Neural crest cell (in vitro differentiated cells): ENCODE measurements around the gene MSS51. TPM values are rescaled to one million over a fixed set of nuclear protein-coding genes. Genes with fewer than 3 reads are reported as not detected.

Experiments used
- DNase-seq: peaks from one replicate; pipeline ENCODE4 v3.0.0; 2021; ENCODE audit warnings: low read depth, mixed read lengths, low spot score
- H3K27ac Mint-ChIP-seq: one replicate; pipeline ENCODE4 v1.8.0; 2021; ENCODE audit warnings: mild to moderate bottlenecking, mixed read lengths; ENCODE audit not compliant: unreplicated experiment
- H3K27me3 Mint-ChIP-seq: 2 replicates; pipeline ENCODE4 v1.8.0; 2021; ENCODE audit warnings: low read depth, mild to moderate bottlenecking, mixed read lengths
- H3K36me3 Mint-ChIP-seq: 2 replicates; pipeline ENCODE4 v1.8.0; 2021; ENCODE audit warnings: low read depth, mild to moderate bottlenecking, mixed read lengths
- H3K4me1 Mint-ChIP-seq: 2 replicates; pipeline ENCODE4 v1.8.0; 2021; ENCODE audit warnings: mixed read lengths
- H3K4me3 Mint-ChIP-seq: one replicate; pipeline ENCODE4 v1.8.0; 2021; ENCODE audit warnings: mild to moderate bottlenecking, mixed read lengths
- H3K9me3 Mint-ChIP-seq: 2 replicates; pipeline ENCODE4 v1.8.0; 2021; ENCODE audit warnings: mixed read lengths
- CTCF ChIP-seq: fragments of 200-600 bp; sonication (generic); conservative IDR thresholded peaks from 2 replicates; pipeline ENCODE4 v1.5.0; 2021; ENCODE audit warnings: antibody characterized with exemption, mild to moderate bottlenecking
- total RNA-seq: library from RNA; stranded (reverse); gene quantifications from 2 replicates; pipeline ENCODE4 v1.2.1, GENCODE V29; 2021

Gene MSS51
- total RNA-seq, 1 donor from 2014 or later = 2.6 TPM

- TF ChIP-seq CTCF = no peak
These were observed 469 bp downstream of the MSS51 start for GRCh38 chr10:73432646-73433537.

GRCh38 chr10:73426318-73426717, 7.0 kb downstream of the MSS51 start:
- no peaks in the 10 kb centered on the region for H3K9me3 Mint-ChIP-seq
- no peak overlapping the region for H3K27ac Mint-ChIP-seq
- H3K36me3 Mint-ChIP-seq = peaks cover 17% of the 10 kb centered on the region
- H3K4me3 Mint-ChIP-seq = no peak overlapping the region
- no peak for DNase-seq
- no peak for TF ChIP-seq CTCF
- no peaks in the 10 kb centered on the region for H3K4me1 Mint-ChIP-seq
- no peaks in the 10 kb centered on the region for H3K27me3 Mint-ChIP-seq

More at GRCh38 chr10:73432646-73433537, 469 bp downstream of the MSS51 start:
- no peak for DNase-seq
- Mint-ChIP-seq H3K4me3 (no peak overlapping the region), H3K36me3 (peaks cover under 1% of the 10 kb centered on the region), H3K4me1 (no peaks in the 10 kb centered on the region), H3K27ac (peak overlapping the region; percentile 40), H3K9me3 (no peaks in the 10 kb centered on the region), H3K27me3 (no peaks in the 10 kb centered on the region)

GRCh38 chr10:73424478-73424877, 8.9 kb downstream of the MSS51 start:
- no peaks in the 10 kb centered on the region for H3K4me1 Mint-ChIP-seq
- TF ChIP-seq CTCF = no peak
- DNase-seq = no peak
- no peaks in the 10 kb centered on the region for H3K9me3 Mint-ChIP-seq
- no peak overlapping the region for H3K4me3 Mint-ChIP-seq
- no peaks in the 10 kb centered on the region for H3K27me3 Mint-ChIP-seq
- peaks cover 17% of the 10 kb centered on the region for H3K36me3 Mint-ChIP-seq
- H3K27ac Mint-ChIP-seq = no peak overlapping the region

GRCh38 chr10:73423309-73423708, 10.1 kb downstream of the MSS51 start:
- TF ChIP-seq CTCF = no peak
- H3K9me3 Mint-ChIP-seq = no peaks in the 10 kb centered on the region

GRCh38 chr10:73416571-73416970, 16.8 kb downstream of the MSS51 start:
- TF ChIP-seq CTCF = no peak
- Mint-ChIP-seq H3K27ac (no peak overlapping the region), H3K9me3 (no peaks in the 10 kb centered on the region), H3K27me3 (peaks cover 12% of the 10 kb centered on the region), H3K4me1 (peaks cover 17% of the 10 kb centered on the region), H3K4me3 (no peak overlapping the region), H3K36me3 (peaks cover 3% of the 10 kb centered on the region)
- DNase-seq = no peak

More at GRCh38 chr10:73423309-73423708, 10.1 kb downstream of the MSS51 start:
- H3K27ac Mint-ChIP-seq = no peak overlapping the region
- H3K36me3 Mint-ChIP-seq = peaks cover 20% of the 10 kb centered on the region
- no peaks in the 10 kb centered on the region for H3K4me1 Mint-ChIP-seq
- no peak overlapping the region for H3K4me3 Mint-ChIP-seq
- no peaks in the 10 kb centered on the region for H3K27me3 Mint-ChIP-seq
- no peak for DNase-seq
